Measurements from ENCODE around the gene SLC17A2. TPM values are rescaled to one million over a fixed set of nuclear protein-coding genes. Genes with fewer than 3 reads are reported as not detected.
A peak's percentile ranks its signal among the peaks of the same experiment; 100 is the strongest.

Gene SLC17A2
- total RNA-seq, 1 donor from 2014 or later, result not detected

GRCh38 chr6:25889877-25890853, 40.3 kb downstream of the SLC17A2 start:
- no peaks in the 10 kb centered on the region for H3K36me3 Mint-ChIP-seq
- TF ChIP-seq CTCF (IDR thresholded peaks at IDR 0.05; ENCODE audit: unreplicated experiment), result peak; percentile 52
- no peaks in the 10 kb centered on the region for H3K9me3 Mint-ChIP-seq
- H3K27me3 Mint-ChIP-seq (ENCODE audit: low read depth), result peaks cover 4% of the 10 kb centered on the region
- H3K4me3 Mint-ChIP-seq, result no peak overlapping the region
- H3K27ac Mint-ChIP-seq, result no peak overlapping the region
- DNase-seq (ENCODE audit: low spot score in 2 of 2, unreplicated experiment in 2 of 2), result peak in 1 of 2 experiments; percentile 40
- no peaks in the 10 kb centered on the region for H3K4me1 Mint-ChIP-seq

- no peaks in the 10 kb centered on the region for H3K9me3 Mint-ChIP-seq
- H3K4me1 Mint-ChIP-seq, result no peaks in the 10 kb centered on the region
- H3K36me3 Mint-ChIP-seq, result no peaks in the 10 kb centered on the region
- no peak overlapping the region for H3K27ac Mint-ChIP-seq
- no peak overlapping the region for H3K4me3 Mint-ChIP-seq
- no peak for DNase-seq (ENCODE audit: low spot score in 2 of 2, unreplicated experiment in 2 of 2)
- TF ChIP-seq CTCF (IDR thresholded peaks at IDR 0.05; ENCODE audit: unreplicated experiment), result no peak
- H3K27me3 Mint-ChIP-seq (ENCODE audit: low read depth), result peaks cover 4% of the 10 kb centered on the region
Observed at GRCh38 chr6:25888626-25889025, 41.9 kb downstream of the SLC17A2 start.

- no peak for TF ChIP-seq CTCF (IDR thresholded peaks at IDR 0.05; ENCODE audit: unreplicated experiment)
- Mint-ChIP-seq H3K36me3 (no peaks in the 10 kb centered on the region), H3K27me3 (ENCODE audit: low read depth) (peaks cover 14% of the 10 kb centered on the region), H3K4me1 (no peaks in the 10 kb centered on the region), H3K4me3 (no peak overlapping the region), H3K9me3 (peaks cover 2% of the 10 kb centered on the region), H3K27ac (no peak overlapping the region)
- no peak for DNase-seq (ENCODE audit: low spot score in 2 of 2, unreplicated experiment in 2 of 2)
Observed at GRCh38 chr6:25886066-25886465, 44.4 kb downstream of the SLC17A2 start.

GRCh38 chr6:25883991-25884390, 46.5 kb downstream of the SLC17A2 start:
- Mint-ChIP-seq H3K4me3 (no peak overlapping the region), H3K27me3 (ENCODE audit: low read depth) (peaks cover 20% of the 10 kb centered on the region), H3K9me3 (peaks cover 2% of the 10 kb centered on the region), H3K27ac (no peak overlapping the region), H3K4me1 (no peaks in the 10 kb centered on the region), H3K36me3 (no peaks in the 10 kb centered on the region)
- DNase-seq (ENCODE audit: low spot score in 2 of 2, unreplicated experiment in 2 of 2), result no peak
- TF ChIP-seq CTCF (IDR thresholded peaks at IDR 0.05; ENCODE audit: unreplicated experiment), result no peak

- no peak for DNase-seq (ENCODE audit: low spot score in 2 of 2, unreplicated experiment in 2 of 2)
- no peak for TF ChIP-seq CTCF (IDR thresholded peaks at IDR 0.05; ENCODE audit: unreplicated experiment)
- Mint-ChIP-seq H3K27me3 (ENCODE audit: low read depth) (peaks cover 24% of the 10 kb centered on the region), H3K27ac (no peak overlapping the region), H3K4me3 (no peak overlapping the region), H3K9me3 (peaks cover 2% of the 10 kb centered on the region), H3K36me3 (no peaks in the 10 kb centered on the region), H3K4me1 (no peaks in the 10 kb centered on the region)
Observed at GRCh38 chr6:25883536-25883935, 47.0 kb downstream of the SLC17A2 start.
